HG03103 (cell line): Measurements from ENCODE around the gene MED20.

Experiments
- ATAC-seq: cut with Tn5 transposase; IDR thresholded peaks from one replicate; pipeline ENCODE4 v1.9.1; 2021; ENCODE audit warnings: low read depth; ENCODE audit not compliant: unreplicated experiment

MED20 gene

GRCh38 chr6:41859356-41859755 is 61.6 kb downstream of the MED20 start:
- no peak for ATAC-seq

GRCh38 chr6:41858703-41859102 is 62.2 kb downstream of the MED20 start:
- ATAC-seq = no peak
